ENCODE measurements around the gene CRP.
"Not testable (repeated sequence)": the region's sequence is repeated elsewhere in the genome, so short reads cannot be mapped to it uniquely, and the experiment has no call there.

The CRP gene

GRCh38 chr1:159687511-159687910 lies 26.9 kb downstream of the CRP start:
- Mint-ChIP-seq H3K4me1 (no peaks in the 10 kb centered on the region), H3K4me3 (no peak overlapping the region), H3K9me3 (no peaks in the 10 kb centered on the region), H3K27me3 (ENCODE audit: low read depth) (peaks cover 8% of the 10 kb centered on the region), H3K36me3 (ENCODE audit: low read depth) (no peaks in the 10 kb centered on the region), H3K27ac (no peak overlapping the region)
- no peak for TF ChIP-seq CTCF (IDR thresholded peaks at IDR 0.05; ENCODE audit: unreplicated experiment in 3 of 3)

GRCh38 chr1:159686599-159687299 lies 27.6 kb downstream of the CRP start:
- no peak for TF ChIP-seq CTCF (IDR thresholded peaks at IDR 0.05; ENCODE audit: unreplicated experiment in 3 of 3)
- no peaks in the 10 kb centered on the region for H3K36me3 Mint-ChIP-seq (ENCODE audit: low read depth)
- no peak overlapping the region for H3K27ac Mint-ChIP-seq
- H3K9me3 Mint-ChIP-seq: no peaks in the 10 kb centered on the region
- no peak overlapping the region for H3K4me3 Mint-ChIP-seq
- H3K27me3 Mint-ChIP-seq (ENCODE audit: low read depth): peaks cover 8% of the 10 kb centered on the region
- H3K4me1 Mint-ChIP-seq: no peaks in the 10 kb centered on the region

GRCh38 chr1:159678939-159679338 lies 35.5 kb downstream of the CRP start:
- H3K4me1 Mint-ChIP-seq: no peaks in the 10 kb centered on the region
- no peak for TF ChIP-seq CTCF (IDR thresholded peaks at IDR 0.05; ENCODE audit: unreplicated experiment in 3 of 3)

GRCh38 chr1:159675046-159675445 lies 39.3 kb downstream of the CRP start:
- no peak for TF ChIP-seq CTCF (IDR thresholded peaks at IDR 0.05; ENCODE audit: unreplicated experiment in 3 of 3)

More at GRCh38 chr1:159678939-159679338, 35.5 kb downstream of the CRP start:
- Mint-ChIP-seq H3K4me3 (no peak overlapping the region), H3K36me3 (ENCODE audit: low read depth) (no peaks in the 10 kb centered on the region), H3K27ac (no peak overlapping the region), H3K9me3 (no peaks in the 10 kb centered on the region), H3K27me3 (ENCODE audit: low read depth) (no peaks in the 10 kb centered on the region)

GRCh38 chr1:159672390-159672789 lies 42.0 kb downstream of the CRP start:
- not testable (repeated sequence) for H3K9me3 Mint-ChIP-seq; H3K27me3 Mint-ChIP-seq (ENCODE audit: low read depth)

More at GRCh38 chr1:159675046-159675445, 39.3 kb downstream of the CRP start:
- H3K27ac Mint-ChIP-seq: no peak overlapping the region
- no peaks in the 10 kb centered on the region for H3K36me3 Mint-ChIP-seq (ENCODE audit: low read depth)
- no peaks in the 10 kb centered on the region for H3K4me1 Mint-ChIP-seq
- no peak overlapping the region for H3K4me3 Mint-ChIP-seq
- no peaks in the 10 kb centered on the region for H3K27me3 Mint-ChIP-seq (ENCODE audit: low read depth)
- H3K9me3 Mint-ChIP-seq: no peaks in the 10 kb centered on the region

GRCh38 chr1:159669338-159669737 lies 45.1 kb downstream of the CRP start:
- Mint-ChIP-seq H3K27me3 (ENCODE audit: low read depth) (no peaks in the 10 kb centered on the region), H3K9me3 (no peaks in the 10 kb centered on the region), H3K27ac (no peak overlapping the region), H3K4me1 (no peaks in the 10 kb centered on the region), H3K4me3 (no peak overlapping the region), H3K36me3 (ENCODE audit: low read depth) (no peaks in the 10 kb centered on the region)
- no peak for TF ChIP-seq CTCF (IDR thresholded peaks at IDR 0.05; ENCODE audit: unreplicated experiment in 3 of 3)

More at GRCh38 chr1:159672390-159672789, 42.0 kb downstream of the CRP start:
- H3K4me3 Mint-ChIP-seq; H3K36me3 Mint-ChIP-seq (ENCODE audit: low read depth); H3K27ac Mint-ChIP-seq; H3K4me1 Mint-ChIP-seq: not testable (repeated sequence)

All from nephron (organoid).